HEK293 (cell line): Measurements from ENCODE around the gene GIMD1.

ENCODE experiments used
- KLF10 ChIP-seq: fragments of 450-650 bp; IDR thresholded peaks from 2 replicates; pipeline ENCODE4 v1.5.1; 2018; ENCODE audit warnings: missing biosample characterization, mild to moderate bottlenecking, missing genetic modification characterization
- YY1 ChIP-seq: fragments of 450-650 bp; formaldehyde crosslinking; IDR thresholded peaks from 2 replicates; pipeline ENCODE4 v1.5.1; 2018; ENCODE audit warnings: missing biosample characterization, missing genetic modification characterization
- YY2 ChIP-seq: fragments of 450-650 bp; formaldehyde crosslinking; IDR thresholded peaks from 2 replicates; pipeline ENCODE4 v1.5.1; 2016; ENCODE audit warnings: missing biosample characterization, missing genetic modification characterization
- ZBTB1 ChIP-seq: fragments of 450-650 bp; formaldehyde crosslinking; IDR thresholded peaks from 2 replicates; pipeline ENCODE4 v1.5.1; 2016; ENCODE audit warnings: missing biosample characterization, missing genetic modification characterization
- ZFP37 ChIP-seq: fragments of 450-650 bp; formaldehyde crosslinking; IDR thresholded peaks from 2 replicates; pipeline ENCODE4 v1.5.1; 2016; ENCODE audit warnings: missing biosample characterization, missing genetic modification characterization
- ZNF175 ChIP-seq: fragments of 450-650 bp; formaldehyde crosslinking; IDR thresholded peaks from 2 replicates; pipeline ENCODE4 v1.5.1; 2016; ENCODE audit warnings: missing biosample characterization, missing genetic modification characterization
- ZNF18 ChIP-seq: fragments of 450-650 bp; formaldehyde crosslinking; IDR thresholded peaks from 2 replicates; pipeline ENCODE4 v1.5.1; 2016; ENCODE audit warnings: missing biosample characterization, missing genetic modification characterization
- ZNF2 ChIP-seq: fragments of 450-650 bp; formaldehyde crosslinking; IDR thresholded peaks from 2 replicates; pipeline ENCODE4 v1.5.1; 2016; ENCODE audit warnings: missing biosample characterization, missing genetic modification characterization
- ZNF24 ChIP-seq: fragments of 450-650 bp; formaldehyde crosslinking; IDR thresholded peaks from 2 replicates; pipeline ENCODE4 v1.5.1; 2016; ENCODE audit warnings: missing biosample characterization, missing genetic modification characterization
- ZNF248 ChIP-seq: fragments of 450-650 bp; formaldehyde crosslinking; IDR thresholded peaks from 2 replicates; pipeline ENCODE4 v1.5.1; 2017; ENCODE audit warnings: missing biosample characterization, missing genetic modification characterization
- ZNF37A ChIP-seq: fragments of 450-650 bp; IDR thresholded peaks from 2 replicates; pipeline ENCODE4 v1.5.1; 2018; ENCODE audit warnings: missing biosample characterization, missing genetic modification characterization
- ZNF394 ChIP-seq: fragments of 450-650 bp; formaldehyde crosslinking; IDR thresholded peaks from 2 replicates; pipeline ENCODE4 v1.5.1; 2016; ENCODE audit warnings: missing biosample characterization, missing genetic modification characterization, mild to moderate bottlenecking, moderate library complexity, borderline replicate concordance
- ZNF416 ChIP-seq: fragments of 450-650 bp; formaldehyde crosslinking; IDR thresholded peaks from 2 replicates; pipeline ENCODE4 v1.5.1; 2016; ENCODE audit warnings: missing biosample characterization, missing genetic modification characterization
- ZNF433 ChIP-seq: fragments of 450-650 bp; formaldehyde crosslinking; IDR thresholded peaks from 2 replicates; pipeline ENCODE4 v1.5.1; 2016; ENCODE audit warnings: missing biosample characterization, missing genetic modification characterization, low read depth
- ZNF48 ChIP-seq: fragments of 450-650 bp; formaldehyde crosslinking; IDR thresholded peaks from 2 replicates; pipeline ENCODE4 v1.5.1; 2016; ENCODE audit warnings: missing biosample characterization, missing genetic modification characterization
- ZNF600 ChIP-seq: fragments of 450-650 bp; formaldehyde crosslinking; IDR thresholded peaks from 2 replicates; pipeline ENCODE4 v1.5.1; 2016; ENCODE audit warnings: missing biosample characterization, missing genetic modification characterization
- ZNF626 ChIP-seq: fragments of 450-650 bp; sonication (Bioruptor Pico); formaldehyde crosslinking; IDR thresholded peaks from 2 replicates; pipeline ENCODE4 v1.5.1; 2018; ENCODE audit warnings: missing biosample characterization, missing genetic modification characterization, inconsistent platforms
- ZNF664 ChIP-seq: fragments of 450-650 bp; formaldehyde crosslinking; IDR thresholded peaks from 2 replicates; pipeline ENCODE4 v1.5.1; 2016; ENCODE audit warnings: missing biosample characterization, missing genetic modification characterization
- ZNF76 ChIP-seq: fragments of 450-650 bp; formaldehyde crosslinking; IDR thresholded peaks from 2 replicates; pipeline ENCODE4; 2016; ENCODE audit warnings: low read depth, missing biosample characterization, missing genetic modification characterization, borderline replicate concordance
- ZNF777 ChIP-seq: fragments of 450-650 bp; formaldehyde crosslinking; IDR thresholded peaks from 2 replicates; pipeline ENCODE4 v1.5.1; 2017; ENCODE audit warnings: missing biosample characterization, missing genetic modification characterization, borderline replicate concordance
- ZNF837 ChIP-seq: fragments of 450-650 bp; formaldehyde crosslinking; IDR thresholded peaks from 2 replicates; pipeline ENCODE4 v1.5.1; 2016; ENCODE audit warnings: missing biosample characterization, missing genetic modification characterization
- ZXDB ChIP-seq: fragments of 450-650 bp; formaldehyde crosslinking; IDR thresholded peaks from 2 replicates; pipeline ENCODE4 v1.5.1; 2016; ENCODE audit warnings: missing biosample characterization, missing genetic modification characterization
- TF ChIP-seq, protein P1 (sequence below): fragments of 450-650 bp; formaldehyde crosslinking; IDR thresholded peaks from 2 replicates; pipeline ENCODE4 v1.5.1; 2016; ENCODE audit warnings: missing biosample characterization, missing genetic modification characterization
- TF ChIP-seq, protein P2 (sequence below): fragments of 450-650 bp; formaldehyde crosslinking; conservative IDR thresholded peaks from 2 replicates; pipeline ENCODE4 v1.5.1; 2016; ENCODE audit warnings: low read depth, missing biosample characterization, missing genetic modification characterization
- TF ChIP-seq, protein P3 (sequence below): fragments of 450-650 bp; formaldehyde crosslinking; IDR thresholded peaks from 2 replicates; pipeline ENCODE4 v1.5.1; 2016; ENCODE audit warnings: missing biosample characterization, missing genetic modification characterization
- TF ChIP-seq, protein P4 (sequence below): fragments of 450-650 bp; formaldehyde crosslinking; IDR thresholded peaks from 2 replicates; pipeline ENCODE4 v1.5.1; 2016; ENCODE audit warnings: missing biosample characterization, missing genetic modification characterization, borderline replicate concordance

The GIMD1 gene

DNA sequence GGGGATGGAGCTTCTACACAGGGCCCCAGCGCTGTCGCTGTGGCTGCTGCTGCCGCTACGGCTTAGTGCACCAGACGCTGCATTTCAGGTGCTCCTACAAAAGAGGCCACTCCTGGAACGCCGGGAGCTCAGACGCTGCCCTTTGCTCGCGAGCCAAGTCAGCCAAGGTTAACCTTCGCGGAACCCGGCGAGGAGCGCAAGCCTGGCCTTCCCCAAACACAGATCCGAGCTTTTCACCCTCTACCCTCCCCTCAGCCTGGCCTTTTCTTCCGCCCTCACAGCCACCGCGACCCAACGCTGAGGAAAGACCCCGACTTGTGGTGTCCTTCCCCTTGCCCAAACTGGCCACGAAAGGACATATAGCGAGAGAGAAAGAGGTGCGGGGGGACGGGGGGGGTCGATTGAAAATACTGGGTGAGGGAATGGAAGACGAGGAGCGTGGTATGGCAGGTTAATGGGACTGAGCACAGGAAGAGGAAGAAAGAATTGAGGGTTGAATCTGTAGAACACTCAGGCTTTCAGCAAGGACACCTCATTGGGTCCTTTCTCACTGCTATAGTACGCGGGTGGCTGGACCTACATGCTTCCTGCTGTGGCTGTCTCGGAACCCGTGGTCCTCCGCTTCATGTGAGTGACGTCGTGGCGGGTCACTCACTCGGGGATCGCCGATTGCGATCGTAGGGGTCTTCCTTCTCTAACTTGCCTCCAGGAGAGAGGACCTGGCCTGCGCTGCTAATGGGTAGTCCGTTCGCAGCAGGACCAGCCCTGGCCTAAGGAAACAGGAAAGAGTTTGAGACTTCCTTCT lies 52.4 kb downstream of the GIMD1 start, which contains the start of the genes AIMP1 and TBCK (continued):
- TF ChIP-seq, protein P1, sequence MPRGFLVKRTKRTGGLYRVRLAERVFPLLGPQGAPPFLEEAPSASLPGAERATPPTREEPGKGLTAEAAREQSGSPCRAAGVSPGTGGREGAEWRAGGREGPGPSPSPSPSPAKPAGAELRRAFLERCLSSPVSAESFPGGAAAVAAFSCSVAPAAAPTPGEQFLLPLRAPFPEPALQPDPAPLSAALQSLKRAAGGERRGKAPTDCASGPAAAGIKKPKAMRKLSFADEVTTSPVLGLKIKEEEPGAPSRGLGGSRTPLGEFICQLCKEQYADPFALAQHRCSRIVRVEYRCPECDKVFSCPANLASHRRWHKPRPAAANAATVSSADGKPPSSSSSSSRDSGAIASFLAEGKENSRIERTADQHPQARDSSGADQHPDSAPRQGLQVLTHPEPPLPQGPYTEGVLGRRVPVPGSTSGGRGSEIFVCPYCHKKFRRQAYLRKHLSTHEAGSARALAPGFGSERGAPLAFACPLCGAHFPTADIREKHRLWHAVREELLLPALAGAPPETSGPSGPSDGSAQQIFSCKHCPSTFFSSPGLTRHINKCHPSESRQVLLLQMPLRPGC (tag by site-specific recombination), result no peak
- TF ChIP-seq ZNF416 (tag by site-specific recombination), result no peak
- TF ChIP-seq ZXDB (tag by site-specific recombination), result peak; percentile 85
- TF ChIP-seq ZNF37A (tag by site-specific recombination), result no peak
- TF ChIP-seq, protein P2, sequence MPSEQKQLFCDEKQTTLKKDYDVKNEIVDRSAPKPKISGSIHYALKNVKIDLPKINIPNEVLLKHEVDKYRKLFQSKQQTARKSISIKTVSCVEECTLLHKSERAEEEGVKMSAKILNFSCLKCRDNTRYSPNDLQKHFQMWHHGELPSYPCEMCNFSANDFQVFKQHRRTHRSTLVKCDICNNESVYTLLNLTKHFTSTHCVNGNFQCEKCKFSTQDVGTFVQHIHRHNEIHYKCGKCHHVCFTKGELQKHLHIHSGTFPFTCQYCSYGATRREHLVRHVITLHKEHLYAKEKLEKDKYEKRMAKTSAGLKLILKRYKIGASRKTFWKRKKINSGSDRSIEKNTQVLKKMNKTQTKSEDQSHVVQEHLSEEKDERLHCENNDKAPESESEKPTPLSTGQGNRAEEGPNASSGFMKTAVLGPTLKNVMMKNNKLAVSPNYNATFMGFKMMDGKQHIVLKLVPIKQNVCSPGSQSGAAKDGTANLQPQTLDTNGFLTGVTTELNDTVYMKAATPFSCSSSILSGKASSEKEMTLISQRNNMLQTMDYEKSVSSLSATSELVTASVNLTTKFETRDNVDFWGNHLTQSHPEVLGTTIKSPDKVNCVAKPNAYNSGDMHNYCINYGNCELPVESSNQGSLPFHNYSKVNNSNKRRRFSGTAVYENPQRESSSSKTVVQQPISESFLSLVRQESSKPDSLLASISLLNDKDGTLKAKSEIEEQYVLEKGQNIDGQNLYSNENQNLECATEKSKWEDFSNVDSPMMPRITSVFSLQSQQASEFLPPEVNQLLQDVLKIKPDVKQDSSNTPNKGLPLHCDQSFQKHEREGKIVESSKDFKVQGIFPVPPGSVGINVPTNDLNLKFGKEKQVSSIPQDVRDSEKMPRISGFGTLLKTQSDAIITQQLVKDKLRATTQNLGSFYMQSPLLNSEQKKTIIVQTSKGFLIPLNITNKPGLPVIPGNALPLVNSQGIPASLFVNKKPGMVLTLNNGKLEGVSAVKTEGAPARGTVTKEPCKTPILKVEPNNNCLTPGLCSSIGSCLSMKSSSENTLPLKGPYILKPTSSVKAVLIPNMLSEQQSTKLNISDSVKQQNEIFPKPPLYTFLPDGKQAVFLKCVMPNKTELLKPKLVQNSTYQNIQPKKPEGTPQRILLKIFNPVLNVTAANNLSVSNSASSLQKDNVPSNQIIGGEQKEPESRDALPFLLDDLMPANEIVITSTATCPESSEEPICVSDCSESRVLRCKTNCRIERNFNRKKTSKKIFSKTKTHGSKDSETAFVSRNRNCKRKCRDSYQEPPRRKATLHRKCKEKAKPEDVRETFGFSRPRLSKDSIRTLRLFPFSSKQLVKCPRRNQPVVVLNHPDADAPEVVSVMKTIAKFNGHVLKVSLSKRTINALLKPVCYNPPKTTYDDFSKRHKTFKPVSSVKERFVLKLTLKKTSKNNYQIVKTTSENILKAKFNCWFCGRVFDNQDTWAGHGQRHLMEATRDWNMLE (tag by site-specific recombination), result peak; percentile 78
- TF ChIP-seq ZNF76 (tag by site-specific recombination), result peak; percentile 39; the same call in 1 of the 2 replicates
- TF ChIP-seq, protein P3, sequence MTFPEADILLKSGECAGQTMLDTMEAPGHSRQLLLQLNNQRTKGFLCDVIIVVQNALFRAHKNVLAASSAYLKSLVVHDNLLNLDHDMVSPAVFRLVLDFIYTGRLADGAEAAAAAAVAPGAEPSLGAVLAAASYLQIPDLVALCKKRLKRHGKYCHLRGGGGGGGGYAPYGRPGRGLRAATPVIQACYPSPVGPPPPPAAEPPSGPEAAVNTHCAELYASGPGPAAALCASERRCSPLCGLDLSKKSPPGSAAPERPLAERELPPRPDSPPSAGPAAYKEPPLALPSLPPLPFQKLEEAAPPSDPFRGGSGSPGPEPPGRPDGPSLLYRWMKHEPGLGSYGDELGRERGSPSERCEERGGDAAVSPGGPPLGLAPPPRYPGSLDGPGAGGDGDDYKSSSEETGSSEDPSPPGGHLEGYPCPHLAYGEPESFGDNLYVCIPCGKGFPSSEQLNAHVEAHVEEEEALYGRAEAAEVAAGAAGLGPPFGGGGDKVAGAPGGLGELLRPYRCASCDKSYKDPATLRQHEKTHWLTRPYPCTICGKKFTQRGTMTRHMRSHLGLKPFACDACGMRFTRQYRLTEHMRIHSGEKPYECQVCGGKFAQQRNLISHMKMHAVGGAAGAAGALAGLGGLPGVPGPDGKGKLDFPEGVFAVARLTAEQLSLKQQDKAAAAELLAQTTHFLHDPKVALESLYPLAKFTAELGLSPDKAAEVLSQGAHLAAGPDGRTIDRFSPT, result no peak
- TF ChIP-seq ZNF394 (tag by site-specific recombination), result peak; percentile 56; the same call in 1 of the 2 replicates
- no peak for TF ChIP-seq ZNF18 (tag by site-specific recombination)
- no peak for TF ChIP-seq ZNF175 (tag by site-specific recombination)
- no peak for TF ChIP-seq YY1 (tag by site-specific recombination)
- TF ChIP-seq YY2, result no peak
- no peak for TF ChIP-seq ZNF837 (tag by site-specific recombination)
- 0 out of 2 replicates have a peak, but pooled peaks have one; percentile 18 for TF ChIP-seq ZNF24
- TF ChIP-seq ZNF48 (tag by site-specific recombination), result no peak
- no peak for TF ChIP-seq KLF10 (tag by site-specific recombination)
- TF ChIP-seq ZFP37 (tag by site-specific recombination), result no peak
- TF ChIP-seq ZNF248, result no peak
- TF ChIP-seq ZBTB1 (tag by site-specific recombination), result no peak
- TF ChIP-seq, protein P4, sequence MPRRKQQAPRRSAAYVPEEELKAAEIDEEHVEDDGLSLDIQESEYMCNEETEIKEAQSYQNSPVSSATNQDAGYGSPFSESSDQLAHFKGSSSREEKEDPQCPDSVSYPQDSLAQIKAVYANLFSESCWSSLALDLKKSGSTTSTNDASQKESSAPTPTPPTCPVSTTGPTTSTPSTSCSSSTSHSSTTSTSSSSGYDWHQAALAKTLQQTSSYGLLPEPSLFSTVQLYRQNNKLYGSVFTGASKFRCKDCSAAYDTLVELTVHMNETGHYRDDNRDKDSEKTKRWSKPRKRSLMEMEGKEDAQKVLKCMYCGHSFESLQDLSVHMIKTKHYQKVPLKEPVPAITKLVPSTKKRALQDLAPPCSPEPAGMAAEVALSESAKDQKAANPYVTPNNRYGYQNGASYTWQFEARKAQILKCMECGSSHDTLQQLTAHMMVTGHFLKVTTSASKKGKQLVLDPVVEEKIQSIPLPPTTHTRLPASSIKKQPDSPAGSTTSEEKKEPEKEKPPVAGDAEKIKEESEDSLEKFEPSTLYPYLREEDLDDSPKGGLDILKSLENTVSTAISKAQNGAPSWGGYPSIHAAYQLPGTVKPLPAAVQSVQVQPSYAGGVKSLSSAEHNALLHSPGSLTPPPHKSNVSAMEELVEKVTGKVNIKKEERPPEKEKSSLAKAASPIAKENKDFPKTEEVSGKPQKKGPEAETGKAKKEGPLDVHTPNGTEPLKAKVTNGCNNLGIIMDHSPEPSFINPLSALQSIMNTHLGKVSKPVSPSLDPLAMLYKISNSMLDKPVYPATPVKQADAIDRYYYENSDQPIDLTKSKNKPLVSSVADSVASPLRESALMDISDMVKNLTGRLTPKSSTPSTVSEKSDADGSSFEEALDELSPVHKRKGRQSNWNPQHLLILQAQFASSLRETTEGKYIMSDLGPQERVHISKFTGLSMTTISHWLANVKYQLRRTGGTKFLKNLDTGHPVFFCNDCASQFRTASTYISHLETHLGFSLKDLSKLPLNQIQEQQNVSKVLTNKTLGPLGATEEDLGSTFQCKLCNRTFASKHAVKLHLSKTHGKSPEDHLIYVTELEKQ (tag by site-specific recombination), result no peak
- TF ChIP-seq ZNF600, result no peak; the same call in 1 of the 2 replicates
- TF ChIP-seq ZNF626 (tag by site-specific recombination), result no peak
- peak; percentile 34; the same call in 1 of the 2 replicates for TF ChIP-seq ZNF664
- TF ChIP-seq ZNF777 (tag by site-specific recombination), result no peak
- TF ChIP-seq ZNF433, result no peak
- TF ChIP-seq ZNF2 (tag by site-specific recombination), result 0 out of 2 replicates have a peak, but pooled peaks have one; percentile 50
